ENCODE results near the gene POLR2H. TPM values are rescaled to one million over a fixed set of nuclear protein-coding genes. Genes with fewer than 3 reads are reported as not detected.

POLR2H gene
- polyA plus RNA-seq, 1 of the 3 experiments (the other 2 are of a cell fraction): 206 TPM

- TF ChIP-seq, protein P1, sequence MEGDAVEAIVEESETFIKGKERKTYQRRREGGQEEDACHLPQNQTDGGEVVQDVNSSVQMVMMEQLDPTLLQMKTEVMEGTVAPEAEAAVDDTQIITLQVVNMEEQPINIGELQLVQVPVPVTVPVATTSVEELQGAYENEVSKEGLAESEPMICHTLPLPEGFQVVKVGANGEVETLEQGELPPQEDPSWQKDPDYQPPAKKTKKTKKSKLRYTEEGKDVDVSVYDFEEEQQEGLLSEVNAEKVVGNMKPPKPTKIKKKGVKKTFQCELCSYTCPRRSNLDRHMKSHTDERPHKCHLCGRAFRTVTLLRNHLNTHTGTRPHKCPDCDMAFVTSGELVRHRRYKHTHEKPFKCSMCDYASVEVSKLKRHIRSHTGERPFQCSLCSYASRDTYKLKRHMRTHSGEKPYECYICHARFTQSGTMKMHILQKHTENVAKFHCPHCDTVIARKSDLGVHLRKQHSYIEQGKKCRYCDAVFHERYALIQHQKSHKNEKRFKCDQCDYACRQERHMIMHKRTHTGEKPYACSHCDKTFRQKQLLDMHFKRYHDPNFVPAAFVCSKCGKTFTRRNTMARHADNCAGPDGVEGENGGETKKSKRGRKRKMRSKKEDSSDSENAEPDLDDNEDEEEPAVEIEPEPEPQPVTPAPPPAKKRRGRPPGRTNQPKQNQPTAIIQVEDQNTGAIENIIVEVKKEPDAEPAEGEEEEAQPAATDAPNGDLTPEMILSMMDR (IDR thresholded peaks at IDR 0.05): no peak
- TF ChIP-seq MEF2A (IDR thresholded peaks at IDR 0.05; ENCODE audit: borderline replicate concordance, low read depth) (no peak), RXRA (IDR thresholded peaks at IDR 0.05; ENCODE audit: borderline replicate concordance, low read depth) (no peak), EP300 (IDR thresholded peaks at IDR 0.05; ENCODE audit: borderline replicate concordance in 1 of 2, low read depth in 1 of 2, low read length in 1 of 2) (no peak), YY1 (IDR thresholded peaks at IDR 0.05; ENCODE audit: low read depth) (no peak), RAD21 (IDR thresholded peaks at IDR 0.05; ENCODE audit: low read length) (no peak), MAX (IDR thresholded peaks at IDR 0.05; ENCODE audit: low read depth) (peak; percentile 74), EZH2phosphoT487 (IDR thresholded peaks at IDR 0.05; ENCODE audit: borderline replicate concordance, low read depth) (no peak), USF1 (IDR thresholded peaks at IDR 0.05; ENCODE audit: borderline replicate concordance, low read depth) (no peak), GABPA (IDR thresholded peaks at IDR 0.05; ENCODE audit: low read depth) (no peak), RCOR1 (IDR thresholded peaks at IDR 0.05; ENCODE audit: low read length) (no peak), JUND (IDR thresholded peaks at IDR 0.05) (peak; percentile 70), CHD2 (IDR thresholded peaks at IDR 0.05; ENCODE audit: low read length, partially characterized antibody) (no peak)
- TF ChIP-seq, protein P2, sequence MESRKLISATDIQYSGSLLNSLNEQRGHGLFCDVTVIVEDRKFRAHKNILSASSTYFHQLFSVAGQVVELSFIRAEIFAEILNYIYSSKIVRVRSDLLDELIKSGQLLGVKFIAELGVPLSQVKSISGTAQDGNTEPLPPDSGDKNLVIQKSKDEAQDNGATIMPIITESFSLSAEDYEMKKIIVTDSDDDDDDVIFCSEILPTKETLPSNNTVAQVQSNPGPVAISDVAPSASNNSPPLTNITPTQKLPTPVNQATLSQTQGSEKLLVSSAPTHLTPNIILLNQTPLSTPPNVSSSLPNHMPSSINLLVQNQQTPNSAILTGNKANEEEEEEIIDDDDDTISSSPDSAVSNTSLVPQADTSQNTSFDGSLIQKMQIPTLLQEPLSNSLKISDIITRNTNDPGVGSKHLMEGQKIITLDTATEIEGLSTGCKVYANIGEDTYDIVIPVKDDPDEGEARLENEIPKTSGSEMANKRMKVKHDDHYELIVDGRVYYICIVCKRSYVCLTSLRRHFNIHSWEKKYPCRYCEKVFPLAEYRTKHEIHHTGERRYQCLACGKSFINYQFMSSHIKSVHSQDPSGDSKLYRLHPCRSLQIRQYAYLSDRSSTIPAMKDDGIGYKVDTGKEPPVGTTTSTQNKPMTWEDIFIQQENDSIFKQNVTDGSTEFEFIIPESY (IDR thresholded peaks at IDR 0.05; ENCODE audit: borderline replicate concordance, low read depth): no peak
Observed at GRCh38 chr3:184332370-184333090, 29.0 kb upstream of the POLR2H start (continued).

- Histone ChIP-seq H3F3A (replicated peaks; ENCODE audit: insufficient read depth) (peaks cover 72% of the 10 kb centered on the region), H3K4me2 (peak overlapping the region; percentile 48), H3K36me3 (replicated peaks in 1 of 2; ENCODE audit: control insufficient read depth in 1 of 2, insufficient read depth in 2 of 2, low read length in 1 of 2) (peaks cover 53 to 62% of the 10 kb centered on the region in 2 experiments), H4K20me1 (ENCODE audit: insufficient read depth) (peaks cover 23% of the 10 kb centered on the region), H3K27ac (ENCODE audit: low read depth in 2 of 2, low read length in 1 of 2) (peak overlapping the region; percentile 41 to 90), H3K9me2 (no peaks in the 10 kb centered on the region), H3K4me3 (ENCODE audit: low read depth in 2 of 2, low read length in 1 of 2) (no peak overlapping the region), H3K4me1 (ENCODE audit: control insufficient read depth in 1 of 2, insufficient read depth in 2 of 2, low read depth in 1 of 2, low read length in 1 of 2) (peaks cover 28 to 45% of the 10 kb centered on the region in 2 experiments; a peak in 3 of 4 replicates), H3K27me3 (ENCODE audit: insufficient read depth) (no peaks in the 10 kb centered on the region), H3K9ac (peak overlapping the region; percentile 53), H2AFZ (ENCODE audit: low read depth) (no peak overlapping the region), H3K9me3 (no peaks in the 10 kb centered on the region), H3K79me2 (ENCODE audit: insufficient read depth) (peaks cover 59% of the 10 kb centered on the region)
- POLR2A ChIA-PET: no interaction called here
- no peak for DNase-seq
- TF ChIP-seq REST (IDR thresholded peaks at IDR 0.05; ENCODE audit: low read depth, low read length) (no peak), MXI1 (IDR thresholded peaks at IDR 0.05; ENCODE audit: low read depth, low read length) (no peak), YY1 (IDR thresholded peaks at IDR 0.05; ENCODE audit: low read depth) (no peak), SMC3 (IDR thresholded peaks at IDR 0.05; ENCODE audit: low read depth, low read length) (no peak), GATA2 (CRISPR knock-in tag; IDR thresholded peaks at IDR 0.05) (no peak), POLR2AphosphoS5 (IDR thresholded peaks at IDR 0.05; ENCODE audit: low read depth, low read length) (no peak), ELF1 (IDR thresholded peaks at IDR 0.05) (no peak), FOXJ3 (CRISPR knock-in tag; IDR thresholded peaks at IDR 0.05) (no peak), EZH2phosphoT487 (IDR thresholded peaks at IDR 0.05; ENCODE audit: borderline replicate concordance, low read depth) (no peak), MAX (IDR thresholded peaks at IDR 0.05; ENCODE audit: low read depth) (no peak)
- CTCF ChIA-PET: no interaction called here
- WGBS (ENCODE audit: low lambda C conversion rate): 95% methylated on average over 6 of the region's 6 CpGs
Observed at GRCh38 chr3:184333190-184333589, 28.3 kb upstream of the POLR2H start.

Measured in SK-N-SH (cell line).